OCI-LY1 (cell line): Measurements from ENCODE around the gene PAFAH2.

Experiments
- H2AFZ ChIP-seq: fragments of 200-600 bp; sonication (generic), shearing (Covaris generic); 2 replicates; pipeline ENCODE4 v1.6.0; 2014; ENCODE audit warnings: antibody characterized with exemption, mild to moderate bottlenecking, low read length
- H3F3A ChIP-seq: fragments of 200-600 bp; sonication (generic), shearing (Covaris generic); 2 replicates; pipeline ENCODE4 v1.6.0; 2014; ENCODE audit warnings: mild to moderate bottlenecking, antibody characterized with exemption, low read length, moderate library complexity; ENCODE audit not compliant: insufficient read depth
- H3K27ac ChIP-seq: fragments of 200-600 bp; sonication (generic); 2 replicates; pipeline ENCODE4 v1.5.1; 2014; ENCODE audit warnings: low read length, mixed run types, mild to moderate bottlenecking, low read depth; ENCODE audit not compliant: poor library complexity, severe bottlenecking
- H3K27me3 ChIP-seq: fragments of 200-600 bp; sonication (generic); 2 replicates; pipeline ENCODE4 v1.6.0; 2014; ENCODE audit warnings: antibody characterized with exemption, mild to moderate bottlenecking, low read length, moderate library complexity; ENCODE audit not compliant: insufficient read depth
- H3K36me3 ChIP-seq: fragments of 200-600 bp; sonication (generic); 2 replicates; pipeline ENCODE4 v1.6.1; 2014; ENCODE audit warnings: mild to moderate bottlenecking, antibody characterized with exemption, low read length, moderate library complexity, mixed read lengths; ENCODE audit not compliant: insufficient read depth
- H3K4me1 ChIP-seq: fragments of 200-600 bp; sonication (generic); 2 replicates; pipeline ENCODE4 v1.5.1; 2014; ENCODE audit warnings: mild to moderate bottlenecking, low read length, moderate library complexity; ENCODE audit not compliant: insufficient read depth, severe bottlenecking
- H3K4me2 ChIP-seq: fragments of 200-600 bp; sonication (generic), shearing (Covaris generic); 2 replicates; pipeline ENCODE4 v1.6.1; 2014; ENCODE audit warnings: low read length
- H3K4me3 ChIP-seq: fragments of 200-600 bp; sonication (generic); 2 replicates; pipeline ENCODE4 v1.5.1; 2014; ENCODE audit warnings: low read length, low read depth, mild to moderate bottlenecking, mixed read lengths; ENCODE audit not compliant: poor library complexity, severe bottlenecking
- H3K79me2 ChIP-seq: fragments of 200-600 bp; shearing (Covaris generic); 2 replicates; pipeline ENCODE4 v1.6.1; 2016; ENCODE audit warnings: mixed run types, low read length, mixed read lengths; ENCODE audit not compliant: insufficient read depth
- H3K9ac ChIP-seq: fragments of 200-600 bp; sonication (generic), shearing (Covaris generic); 2 replicates; pipeline ENCODE4 v1.6.1; 2014; ENCODE audit warnings: mild to moderate bottlenecking, low read length, mixed read lengths
- H3K9me2 ChIP-seq: fragments of 200-600 bp; sonication (generic), shearing (Covaris generic); 2 replicates; pipeline ENCODE4 v1.6.1; 2014; ENCODE audit warnings: low read depth, mild to moderate bottlenecking, low read length, mixed read lengths
- H3K9me3 ChIP-seq: fragments of 200-600 bp; shearing (Covaris generic); 2 replicates; pipeline ENCODE4 v1.6.1; 2014; ENCODE audit warnings: low read length, mixed read lengths
- H4K20me1 ChIP-seq: fragments of 200-600 bp; sonication (generic), shearing (Covaris generic); 2 replicates; pipeline ENCODE4 v1.6.0; 2016; ENCODE audit warnings: mild to moderate bottlenecking, low read length; ENCODE audit not compliant: insufficient read depth
- CTCF ChIP-seq: fragments of 200-600 bp; sonication (generic), shearing (Covaris generic); IDR thresholded peaks from 2 replicates; pipeline ENCODE4 v1.5.1; 2017; ENCODE audit warnings: mild to moderate bottlenecking, antibody characterized with exemption, low read length, moderate library complexity, mixed read lengths
- EZH2 ChIP-seq: fragments of 200-600 bp; sonication (generic), shearing (Covaris generic); IDR thresholded peaks from 2 replicates; pipeline ENCODE4 v1.8.0; 2017; ENCODE audit warnings: borderline replicate concordance, mixed run types, mild to moderate bottlenecking, antibody characterized with exemption, low read length, moderate library complexity, mixed read lengths

Gene PAFAH2

DNA sequence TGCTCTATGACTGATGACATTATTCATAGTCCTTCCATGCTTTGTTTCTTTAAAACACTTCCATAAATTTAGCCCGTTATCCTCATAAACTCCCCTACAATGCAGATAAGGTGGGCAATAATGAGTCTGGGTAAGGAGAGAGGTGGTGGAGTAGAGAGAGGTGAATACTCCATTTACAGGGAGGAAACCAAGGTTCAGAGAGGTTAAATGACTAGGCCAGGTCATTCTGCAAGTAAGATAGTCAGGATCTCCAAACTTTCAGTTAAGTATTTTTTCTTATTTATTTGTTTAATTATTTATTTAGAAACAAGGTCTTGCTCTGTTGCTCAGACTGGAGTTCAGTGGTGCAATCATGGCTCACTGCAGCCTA lies 26.1 kb downstream of the PAFAH2 start:
- Histone ChIP-seq H3K27ac (peak overlapping the region; percentile 98), H3K4me3 (no peak overlapping the region), H3K36me3 (peaks cover 48% of the 10 kb centered on the region; the same call in 1 of the 2 replicates), H3K9me3 (no peaks in the 10 kb centered on the region), H3F3A (peaks cover 5% of the 10 kb centered on the region; the same call in 1 of the 2 replicates), H3K9me2 (no peaks in the 10 kb centered on the region), H3K27me3 (no peaks in the 10 kb centered on the region), H3K4me1 (peaks cover 29% of the 10 kb centered on the region), H2AFZ (no peak overlapping the region), H4K20me1 (no peaks in the 10 kb centered on the region), H3K4me2 (peak overlapping the region; percentile 57), H3K79me2 (no peaks in the 10 kb centered on the region), H3K9ac (peak overlapping the region; percentile 47)
- TF ChIP-seq CTCF (no peak), EZH2 (no peak)

DNA sequence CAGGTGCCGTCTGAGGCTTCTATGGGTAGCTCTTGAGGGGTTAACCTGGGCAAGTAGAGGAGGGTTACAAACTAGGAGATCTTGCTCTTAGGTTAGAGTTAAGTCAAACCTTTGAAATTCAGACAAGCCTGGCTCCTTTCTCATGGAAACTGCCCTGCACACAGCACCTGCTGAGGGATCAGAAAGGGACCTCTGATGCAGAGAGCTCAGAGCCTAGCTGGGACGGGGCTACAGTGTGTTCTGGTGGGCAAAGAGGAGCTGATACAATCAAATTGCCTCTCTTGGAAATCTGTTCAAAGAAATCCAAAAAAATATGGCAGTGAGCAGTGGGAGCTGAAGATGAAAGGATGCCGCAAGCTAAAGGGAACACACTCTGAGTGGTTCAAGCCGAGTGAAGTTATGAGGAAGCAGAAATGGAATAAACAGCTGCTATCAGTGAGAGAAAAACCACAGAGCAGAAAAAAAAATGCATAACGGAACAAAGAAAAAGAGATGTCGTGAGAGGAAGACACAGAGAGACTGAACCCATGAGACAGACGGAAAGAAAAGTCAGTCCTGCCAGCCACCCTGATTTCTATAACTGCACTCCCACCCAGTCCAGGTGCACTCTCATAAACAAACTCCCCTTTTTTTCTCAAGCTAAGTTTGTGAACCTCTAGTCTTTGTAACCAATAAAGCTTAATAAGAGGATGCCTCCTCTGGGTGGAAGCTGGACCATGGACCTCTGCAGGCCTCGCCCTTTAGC lies 26.6 kb downstream of the PAFAH2 start:
- H4K20me1 ChIP-seq = no peaks in the 10 kb centered on the region
- H3K4me3 ChIP-seq = peak overlapping the region; percentile 13
- peaks cover 5% of the 10 kb centered on the region; the same call in 1 of the 2 replicates for H3F3A ChIP-seq
- peak overlapping the region; percentile 57 for H3K4me2 ChIP-seq
- no peaks in the 10 kb centered on the region for H3K79me2 ChIP-seq
- no peaks in the 10 kb centered on the region for H3K27me3 ChIP-seq
- peaks cover 31% of the 10 kb centered on the region for H3K4me1 ChIP-seq
- TF ChIP-seq EZH2 (no peak), CTCF (no peak)
- H3K9ac ChIP-seq = peak overlapping the region; percentile 54
- peaks cover 48% of the 10 kb centered on the region; the same call in 1 of the 2 replicates for H3K36me3 ChIP-seq
- no peaks in the 10 kb centered on the region for H3K9me2 ChIP-seq
- no peak overlapping the region for H2AFZ ChIP-seq
- H3K9me3 ChIP-seq = no peaks in the 10 kb centered on the region
- peak overlapping the region; percentile 98 for H3K27ac ChIP-seq

GRCh38 chr1:25967308-25967707 lies 30.6 kb downstream of the PAFAH2 start:
- Histone ChIP-seq H3K4me1 (peaks cover 35% of the 10 kb centered on the region), H3K27me3 (no peaks in the 10 kb centered on the region), H3K9ac (no peak overlapping the region), H3K9me3 (no peaks in the 10 kb centered on the region), H3K36me3 (peaks cover 37% of the 10 kb centered on the region), H3K9me2 (no peaks in the 10 kb centered on the region), H3K27ac (no peak overlapping the region), H3K4me2 (no peak overlapping the region), H4K20me1 (no peaks in the 10 kb centered on the region), H2AFZ (no peak overlapping the region), H3K4me3 (no peak overlapping the region), H3K79me2 (no peaks in the 10 kb centered on the region), H3F3A (peaks cover 5% of the 10 kb centered on the region; the same call in 1 of the 2 replicates)
- no peak for TF ChIP-seq CTCF
- TF ChIP-seq EZH2 = no peak
